ENCODE data around the gene HPS1. TPM values are rescaled to one million over a fixed set of nuclear protein-coding genes. Genes with fewer than 3 reads are reported as not detected.

The HPS1 gene
- total and polyA plus RNA-seq, 10 of the 15 experiments (the other 5 are each of a cell fraction or from before 2014, with no cell fraction given) = 27.1 to 138 (median 54.8) TPM

GRCh38 chr10:98404571-98405359 lies 42.0 kb downstream of the HPS1 start (continued):
- peak; percentile 39 for TF ChIP-seq MEF2B (IDR thresholded peaks at IDR 0.05; ENCODE audit: partially characterized antibody, poor library complexity, severe bottlenecking)

- no peaks in the 10 kb centered on the region for H3K79me2 ChIP-seq (ENCODE audit: control insufficient read depth, insufficient read depth, low read length)
- ATAC-seq (peak; percentile 82), FAIRE-seq (no peak), DNase-seq (ENCODE audit: low read depth, low spot score) (no peak)
- peak overlapping the region; percentile 22 for H3K9ac ChIP-seq (ENCODE audit: control insufficient read depth, insufficient read depth, low read length)
- ChIA-PET POLR2A (interaction anchor here (1.0 kb wide), 1 partner anchor 42 kb away, joined by 3 read pairs; no protein-coding TSS in a partner anchor), CTCF (interaction anchor here (0.7 to 1.8 kb wide), 5 partner anchors 9 to 159 kb away, joined by 3 to 16 read pairs (median 3); no protein-coding TSS in a partner anchor), RAD21 (ENCODE audit: unreplicated experiment) (interaction anchor here (0.9 to 1.6 kb wide), 6 partner anchors 9 to 262 kb away, joined by 3 to 7 read pairs (median 4); partner anchors contain the start of gene PYROXD2), SMC1A (ENCODE audit: uncharacterized antibody, unreplicated experiment) (interaction anchor here (0.7 to 2.3 kb wide), 7 partner anchors 9 to 235 kb away, joined by 3 to 11 read pairs (median 3); partner anchors contain the start of gene PYROXD2)
- WGBS (ENCODE audit: insufficient coverage, insufficient replicate concordance, low lambda C conversion rate, missing lambda C conversion rate) = 68% methylated on average over 7 of the region's 7 CpGs
- H3K27ac ChIP-seq (ENCODE audit: control insufficient read depth, insufficient read depth) = peak overlapping the region; percentile 72
- BruUV-seq (replicated peaks) = no TSS peak
- in situ Hi-C loops (cut with MboI) (no loop called here), intact Hi-C loops (cut with micrococcal nuclease; ENCODE audit: unreplicated experiment) (no loop called here)
- H3K4me1 ChIP-seq (ENCODE audit: control insufficient read depth, insufficient read depth, low read length) = peaks cover 24% of the 10 kb centered on the region
- H3K4me2 ChIP-seq (ENCODE audit: control insufficient read depth, insufficient read depth) = peak overlapping the region; percentile 64
- H3K36me3 ChIP-seq (ENCODE audit: control insufficient read depth in 2 of 2, insufficient read depth in 2 of 2, low read length in 1 of 2) = no peaks in the 10 kb centered on the region
- H2AFZ ChIP-seq (ENCODE audit: control insufficient read depth, low read depth, low read length) = peak overlapping the region; percentile 42
- H4K20me1 ChIP-seq (ENCODE audit: control insufficient read depth, insufficient read depth) = no peaks in the 10 kb centered on the region
- 0 out of 2 replicates have a peak overlapping the region, but pooled peaks have one; percentile 37 for H3K4me3 ChIP-seq
- no peaks in the 10 kb centered on the region for H3K27me3 ChIP-seq (replicated peaks in 1 of 2; ENCODE audit: control insufficient read depth in 2 of 2, insufficient read depth in 2 of 2, low read length in 1 of 2)
- no peaks in the 10 kb centered on the region for H3K9me3 ChIP-seq (replicated peaks; ENCODE audit: control insufficient read depth, insufficient read depth, low read length)
- TF ChIP-seq SIN3A (IDR thresholded peaks at IDR 0.05; ENCODE audit: low read depth, low read length) (no peak), PBX3 (IDR thresholded peaks at IDR 0.05; ENCODE audit: insufficient replicate concordance, low read depth, low read length) (peak; percentile 72), KDM1A (IDR thresholded peaks at IDR 0.05; ENCODE audit: borderline replicate concordance) (no peak), BCLAF1 (IDR thresholded peaks at IDR 0.05) (no peak), MTA3 (IDR thresholded peaks at IDR 0.05; ENCODE audit: borderline replicate concordance, low read length) (no peak), CBFB (IDR thresholded peaks at IDR 0.05; ENCODE audit: low read depth) (no peak), ZBTB33 (IDR thresholded peaks at IDR 0.05) (no peak), POLR2AphosphoS2 (IDR thresholded peaks at IDR 0.05; ENCODE audit: low read depth, low read length) (no peak), SIX5 (IDR thresholded peaks at IDR 0.05; ENCODE audit: low read depth, low read length, severe bottlenecking) (no peak), MYC (IDR thresholded peaks at IDR 0.05; ENCODE audit: insufficient read depth, insufficient read length, insufficient replicate concordance, low read length, severe bottlenecking) (no peak), RBBP5 (conservative IDR thresholded peaks at IDR 0.05) (no peak)
Observed at GRCh38 chr10:98403812-98404504, 42.8 kb downstream of the HPS1 start.
